ENCODE measurements around the gene AATF.
A peak's percentile ranks its signal among the peaks of the same experiment; 100 is the strongest.

The AATF gene

GRCh38 chr17:36950027-36950426, 1.3 kb downstream of the AATF start:
- Histone ChIP-seq H3K4ac (ENCODE audit: low read depth in 1 of 2, low read length in 2 of 2) (no peak overlapping the region), H3K4me3 (ENCODE audit: insufficient read depth in 1 of 2, low read depth in 1 of 2, low read length in 2 of 2) (peak overlapping the region in 1 of 2 experiments; percentile 96), H4K91ac (ENCODE audit: low read length) (no peak overlapping the region), H3K27me3 (ENCODE audit: control insufficient read depth in 1 of 2, insufficient read depth in 1 of 2, low read length in 2 of 2) (peaks cover 26 to 31% of the 10 kb centered on the region in 2 experiments), H2AK5ac (ENCODE audit: low read length, severe bottlenecking) (no peak overlapping the region), H2AFZ (ENCODE audit: low read depth, low read length) (no peak overlapping the region), H3K23ac (ENCODE audit: low read length in 2 of 2) (no peak overlapping the region), H4K8ac (ENCODE audit: low read length) (no peak overlapping the region), H3K36me3 (ENCODE audit: control insufficient read depth in 1 of 2, insufficient read depth in 2 of 2, low read depth in 1 of 2, low read length in 2 of 2) (peaks cover 10 to 44% of the 10 kb centered on the region in 2 experiments), H2BK12ac (ENCODE audit: low read length in 2 of 2) (no peak overlapping the region), H3K18ac (ENCODE audit: low read depth in 1 of 2, low read length in 2 of 2) (no peak overlapping the region), H3K9ac (ENCODE audit: low read length) (peak overlapping the region; percentile 95), H3K4me2 (ENCODE audit: low read length, poor library complexity, severe bottlenecking) (peak overlapping the region; percentile 98), H3K27ac (ENCODE audit: low read length, poor library complexity, severe bottlenecking) (no peak overlapping the region), H3K9me3 (ENCODE audit: control insufficient read depth, low read length) (no peaks in the 10 kb centered on the region), H3K4me1 (ENCODE audit: control insufficient read depth, insufficient read depth, low read depth, low read length) (peaks cover 6% of the 10 kb centered on the region), H2BK15ac (ENCODE audit: low read depth, poor library complexity, severe bottlenecking) (no peak overlapping the region), H2BK120ac (ENCODE audit: low read depth, low read length) (no peak overlapping the region), H3K14ac (ENCODE audit: low read length in 2 of 2) (peak overlapping the region in 1 of 2 experiments; percentile 46), H2BK5ac (ENCODE audit: low read depth, low read length, poor library complexity, severe bottlenecking) (no peak overlapping the region), H3K79me1 (replicated peaks; ENCODE audit: low read length, poor library complexity, severe bottlenecking) (peaks cover 19% of the 10 kb centered on the region)
- DNase-seq, result no peak
- WGBS, result 70% methylated on average over 7 of the region's 8 CpGs

DNA sequence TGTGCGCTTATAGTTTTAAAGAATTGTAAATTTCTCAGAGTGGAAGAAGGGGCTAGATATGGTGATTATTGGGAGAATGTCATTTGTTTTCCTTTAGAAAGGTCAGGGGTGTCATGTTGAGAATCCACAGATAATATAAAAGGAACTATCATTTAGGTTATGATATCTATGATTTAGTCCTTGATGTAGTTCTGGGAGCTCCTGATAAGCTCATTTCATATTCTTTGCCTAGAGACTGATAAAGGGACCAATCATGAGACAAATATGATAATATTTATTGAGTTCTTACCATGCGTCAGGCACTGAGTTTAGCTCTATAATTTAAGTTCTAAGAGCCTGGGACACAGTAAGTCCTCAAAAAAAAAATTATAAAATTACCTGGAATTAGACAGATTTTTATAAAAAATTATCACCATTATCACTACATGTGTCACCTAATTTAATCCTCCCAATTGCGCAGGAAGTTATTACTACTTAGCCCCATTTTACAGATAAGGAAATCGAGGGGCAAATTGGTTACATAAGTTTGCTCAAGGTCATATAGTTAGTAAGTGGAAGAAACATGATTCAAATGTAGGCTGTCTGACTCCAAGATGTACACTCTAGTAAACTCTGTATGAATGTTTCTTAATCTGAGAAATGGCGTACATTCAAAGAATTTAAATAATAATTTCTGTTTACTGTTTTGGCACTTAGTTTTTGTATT, 2.5 kb downstream of the AATF start:
- H3K9ac ChIP-seq (ENCODE audit: low read length), result no peak overlapping the region
- peaks cover 16 to 55% of the 10 kb centered on the region in 2 experiments for H3K36me3 ChIP-seq (ENCODE audit: control insufficient read depth in 1 of 2, insufficient read depth in 2 of 2, low read depth in 1 of 2, low read length in 2 of 2)
- no peak overlapping the region for H2BK120ac ChIP-seq (ENCODE audit: low read depth, low read length)
- H3K27ac ChIP-seq (ENCODE audit: low read length, poor library complexity, severe bottlenecking), result no peak overlapping the region
- peaks cover 17 to 19% of the 10 kb centered on the region in 2 experiments for H3K27me3 ChIP-seq (ENCODE audit: control insufficient read depth in 1 of 2, insufficient read depth in 1 of 2, low read length in 2 of 2)
- DNase-seq, result no peak
- H3K4me2 ChIP-seq (ENCODE audit: low read length, poor library complexity, severe bottlenecking), result no peak overlapping the region
- no peak overlapping the region for H2BK5ac ChIP-seq (ENCODE audit: low read depth, low read length, poor library complexity, severe bottlenecking)
- H4K8ac ChIP-seq (ENCODE audit: low read length), result no peak overlapping the region
- peaks cover 6% of the 10 kb centered on the region for H3K4me1 ChIP-seq (ENCODE audit: control insufficient read depth, insufficient read depth, low read depth, low read length)
- H3K23ac ChIP-seq (ENCODE audit: low read length in 2 of 2), result no peak overlapping the region
- H3K4ac ChIP-seq (ENCODE audit: low read depth in 1 of 2, low read length in 2 of 2), result no peak overlapping the region
- no peak overlapping the region for H3K4me3 ChIP-seq (ENCODE audit: insufficient read depth in 1 of 2, low read depth in 1 of 2, low read length in 2 of 2)
- no peak overlapping the region for H2AFZ ChIP-seq (ENCODE audit: low read depth, low read length)
- no peak overlapping the region for H2BK15ac ChIP-seq (ENCODE audit: low read depth, poor library complexity, severe bottlenecking)
- H4K91ac ChIP-seq (ENCODE audit: low read length), result no peak overlapping the region
- H3K14ac ChIP-seq (ENCODE audit: low read length in 2 of 2), result no peak overlapping the region
- H2AK5ac ChIP-seq (ENCODE audit: low read length, severe bottlenecking), result no peak overlapping the region
- 100% methylated on average over 2 of the region's 5 CpGs for WGBS
- no peak overlapping the region for H3K18ac ChIP-seq (ENCODE audit: low read depth in 1 of 2, low read length in 2 of 2)
- no peaks in the 10 kb centered on the region for H3K9me3 ChIP-seq (ENCODE audit: control insufficient read depth, low read length)
- no peak overlapping the region for H2BK12ac ChIP-seq (ENCODE audit: low read length in 2 of 2)
- H3K79me1 ChIP-seq (replicated peaks; ENCODE audit: low read length, poor library complexity, severe bottlenecking), result peaks cover 24% of the 10 kb centered on the region

DNA sequence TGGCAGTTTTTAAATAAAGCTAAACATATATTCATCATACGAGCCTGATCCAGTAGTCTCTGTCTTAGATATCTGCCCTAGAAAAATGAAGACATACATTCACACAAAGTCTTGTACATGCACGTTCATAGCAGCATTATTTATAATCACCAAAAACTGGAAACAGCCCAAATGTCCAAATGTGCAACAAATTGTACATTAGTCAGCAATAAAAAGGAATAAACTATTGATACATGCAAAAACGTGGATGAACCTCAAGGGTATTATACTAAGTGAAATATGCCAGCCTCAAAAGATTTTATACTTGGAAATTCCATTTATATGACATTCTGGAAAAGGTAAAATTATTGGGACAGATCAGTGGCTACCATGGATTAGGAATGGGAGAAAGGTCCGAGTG, 22.8 kb downstream of the AATF start:
- H2AK5ac ChIP-seq (ENCODE audit: low read length, severe bottlenecking), result no peak overlapping the region
- peaks cover 1% of the 10 kb centered on the region for H3K4me1 ChIP-seq (ENCODE audit: control insufficient read depth, insufficient read depth, low read depth, low read length)
- H2BK12ac ChIP-seq (ENCODE audit: low read length in 2 of 2), result no peak overlapping the region
- H3K27ac ChIP-seq (ENCODE audit: low read length, poor library complexity, severe bottlenecking), result peak overlapping the region; percentile 87
- no peak for DNase-seq
- peaks cover 17% of the 10 kb centered on the region for H3K79me1 ChIP-seq (replicated peaks; ENCODE audit: low read length, poor library complexity, severe bottlenecking)
- H2BK5ac ChIP-seq (ENCODE audit: low read depth, low read length, poor library complexity, severe bottlenecking), result no peak overlapping the region
- no peak overlapping the region for H4K91ac ChIP-seq (ENCODE audit: low read length)
- H2BK120ac ChIP-seq (ENCODE audit: low read depth, low read length), result no peak overlapping the region
- no peak overlapping the region for H3K14ac ChIP-seq (ENCODE audit: low read length in 2 of 2)
- H3K9me3 ChIP-seq (ENCODE audit: control insufficient read depth, low read length), result no peaks in the 10 kb centered on the region
- no peak overlapping the region for H3K18ac ChIP-seq (ENCODE audit: low read depth in 1 of 2, low read length in 2 of 2)
- no peak overlapping the region for H3K4me2 ChIP-seq (ENCODE audit: low read length, poor library complexity, severe bottlenecking)
- H3K4ac ChIP-seq (ENCODE audit: low read depth in 1 of 2, low read length in 2 of 2), result no peak overlapping the region
- H3K23ac ChIP-seq (ENCODE audit: low read length in 2 of 2), result no peak overlapping the region
- H3K9ac ChIP-seq (ENCODE audit: low read length), result no peak overlapping the region
- no peak overlapping the region for H2BK15ac ChIP-seq (ENCODE audit: low read depth, poor library complexity, severe bottlenecking)
- peaks cover 3 to 27% of the 10 kb centered on the region in 2 experiments for H3K36me3 ChIP-seq (ENCODE audit: control insufficient read depth in 1 of 2, insufficient read depth in 2 of 2, low read depth in 1 of 2, low read length in 2 of 2)
- H3K27me3 ChIP-seq (ENCODE audit: control insufficient read depth in 1 of 2, insufficient read depth in 1 of 2, low read length in 2 of 2), result no peaks in the 10 kb centered on the region
- no peak overlapping the region for H4K8ac ChIP-seq (ENCODE audit: low read length)
- 86% methylated on average over 2 of the region's 4 CpGs for WGBS
- no peak overlapping the region for H2AFZ ChIP-seq (ENCODE audit: low read depth, low read length)
- no peak overlapping the region for H3K4me3 ChIP-seq (ENCODE audit: insufficient read depth in 1 of 2, low read depth in 1 of 2, low read length in 2 of 2)

- Histone ChIP-seq H3K4me2 (ENCODE audit: low read length, poor library complexity, severe bottlenecking) (peak overlapping the region; percentile 3), H2AK5ac (ENCODE audit: low read length, severe bottlenecking) (no peak overlapping the region), H2BK120ac (ENCODE audit: low read depth, low read length) (no peak overlapping the region), H3K4ac (ENCODE audit: low read depth in 1 of 2, low read length in 2 of 2) (no peak overlapping the region), H3K79me1 (replicated peaks; ENCODE audit: low read length, poor library complexity, severe bottlenecking) (peaks cover 17% of the 10 kb centered on the region), H4K91ac (ENCODE audit: low read length) (no peak overlapping the region), H3K18ac (ENCODE audit: low read depth in 1 of 2, low read length in 2 of 2) (no peak overlapping the region), H3K9me3 (ENCODE audit: control insufficient read depth, low read length) (no peaks in the 10 kb centered on the region), H3K4me3 (ENCODE audit: insufficient read depth in 1 of 2, low read depth in 1 of 2, low read length in 2 of 2) (no peak overlapping the region), H2BK5ac (ENCODE audit: low read depth, low read length, poor library complexity, severe bottlenecking) (no peak overlapping the region), H3K36me3 (ENCODE audit: control insufficient read depth in 1 of 2, insufficient read depth in 2 of 2, low read depth in 1 of 2, low read length in 2 of 2) (peaks cover 3 to 26% of the 10 kb centered on the region in 2 experiments), H2AFZ (ENCODE audit: low read depth, low read length) (no peak overlapping the region), H3K9ac (ENCODE audit: low read length) (no peak overlapping the region), H3K4me1 (ENCODE audit: control insufficient read depth, insufficient read depth, low read depth, low read length) (peaks cover 1% of the 10 kb centered on the region), H3K27me3 (ENCODE audit: control insufficient read depth in 1 of 2, insufficient read depth in 1 of 2, low read length in 2 of 2) (no peaks in the 10 kb centered on the region), H3K27ac (ENCODE audit: low read length, poor library complexity, severe bottlenecking) (peak overlapping the region; percentile 87), H2BK15ac (ENCODE audit: low read depth, poor library complexity, severe bottlenecking) (no peak overlapping the region), H4K8ac (ENCODE audit: low read length) (no peak overlapping the region), H2BK12ac (ENCODE audit: low read length in 2 of 2) (no peak overlapping the region), H3K23ac (ENCODE audit: low read length in 2 of 2) (no peak overlapping the region), H3K14ac (ENCODE audit: low read length in 2 of 2) (no peak overlapping the region)
- DNase-seq, result no peak
Observed at GRCh38 chr17:36972186-36972700, 23.5 kb downstream of the AATF start.

Data from mesenchymal stem cell (in vitro differentiated cells and primary cell).